Endothelial cell (in vitro differentiated cells): ENCODE data around the gene SLC4A8. TPM values are rescaled to one million over a fixed set of nuclear protein-coding genes. Genes with fewer than 3 reads are reported as not detected.

ENCODE experiments used
- DNase-seq: peaks from one replicate; pipeline ENCODE4 v3.0.0; 2021; ENCODE audit warnings: low spot score
- H3K27ac Mint-ChIP-seq: one replicate; pipeline ENCODE4 v1.8.0; 2021; ENCODE audit warnings: mixed read lengths, inconsistent platforms; ENCODE audit not compliant: unreplicated experiment
- H3K27me3 Mint-ChIP-seq: one replicate; pipeline ENCODE4 v1.8.0; 2021; ENCODE audit warnings: mild to moderate bottlenecking, moderate library complexity, mixed read lengths, inconsistent platforms; ENCODE audit not compliant: unreplicated experiment
- H3K36me3 Mint-ChIP-seq: one replicate; pipeline ENCODE4 v1.8.0; 2021; ENCODE audit warnings: mild to moderate bottlenecking, low read depth, mixed read lengths, inconsistent platforms; ENCODE audit not compliant: unreplicated experiment
- H3K4me1 Mint-ChIP-seq: one replicate; pipeline ENCODE4 v1.8.0; 2021; ENCODE audit warnings: mild to moderate bottlenecking, mixed read lengths, inconsistent platforms; ENCODE audit not compliant: unreplicated experiment
- H3K4me3 Mint-ChIP-seq: one replicate; pipeline ENCODE4 v1.8.0; 2021; ENCODE audit warnings: mild to moderate bottlenecking, mixed read lengths, inconsistent platforms; ENCODE audit not compliant: unreplicated experiment
- H3K9me3 Mint-ChIP-seq: one replicate; pipeline ENCODE4 v1.8.0; 2021; ENCODE audit warnings: mixed read lengths, inconsistent platforms; ENCODE audit not compliant: unreplicated experiment
- total RNA-seq: library from RNA; stranded (reverse); fragmentation: NEBNext Ultra II Directional; extraction: Animal tissue kit (Norgen Biotek cat#: 25700); gene quantifications from one replicate; pipeline ENCODE4 v1.2.1, GENCODE V29; 2021; ENCODE audit not compliant: unreplicated experiment
- TF ChIP-seq, protein P1 (sequence below): fragments of 200-600 bp; sonication (generic); IDR thresholded peaks from one replicate; pipeline ENCODE4 v1.5.0; 2021; ENCODE audit warnings: antibody characterized with exemption; ENCODE audit not compliant: unreplicated experiment

Gene SLC4A8
- total RNA-seq, 1 donor from 2014 or later = 16.7 TPM

GRCh38 chr12:51522696-51523095, 98.1 kb downstream of the SLC4A8 start:
- H3K27me3 Mint-ChIP-seq = peaks cover 9% of the 10 kb centered on the region
- H3K27ac Mint-ChIP-seq = no peak overlapping the region
- TF ChIP-seq, protein P1, sequence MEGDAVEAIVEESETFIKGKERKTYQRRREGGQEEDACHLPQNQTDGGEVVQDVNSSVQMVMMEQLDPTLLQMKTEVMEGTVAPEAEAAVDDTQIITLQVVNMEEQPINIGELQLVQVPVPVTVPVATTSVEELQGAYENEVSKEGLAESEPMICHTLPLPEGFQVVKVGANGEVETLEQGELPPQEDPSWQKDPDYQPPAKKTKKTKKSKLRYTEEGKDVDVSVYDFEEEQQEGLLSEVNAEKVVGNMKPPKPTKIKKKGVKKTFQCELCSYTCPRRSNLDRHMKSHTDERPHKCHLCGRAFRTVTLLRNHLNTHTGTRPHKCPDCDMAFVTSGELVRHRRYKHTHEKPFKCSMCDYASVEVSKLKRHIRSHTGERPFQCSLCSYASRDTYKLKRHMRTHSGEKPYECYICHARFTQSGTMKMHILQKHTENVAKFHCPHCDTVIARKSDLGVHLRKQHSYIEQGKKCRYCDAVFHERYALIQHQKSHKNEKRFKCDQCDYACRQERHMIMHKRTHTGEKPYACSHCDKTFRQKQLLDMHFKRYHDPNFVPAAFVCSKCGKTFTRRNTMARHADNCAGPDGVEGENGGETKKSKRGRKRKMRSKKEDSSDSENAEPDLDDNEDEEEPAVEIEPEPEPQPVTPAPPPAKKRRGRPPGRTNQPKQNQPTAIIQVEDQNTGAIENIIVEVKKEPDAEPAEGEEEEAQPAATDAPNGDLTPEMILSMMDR = no peak
- H3K9me3 Mint-ChIP-seq = no peaks in the 10 kb centered on the region
- H3K4me1 Mint-ChIP-seq = peaks cover 12% of the 10 kb centered on the region
- no peaks in the 10 kb centered on the region for H3K36me3 Mint-ChIP-seq
- no peak for DNase-seq
- no peak overlapping the region for H3K4me3 Mint-ChIP-seq

- TF ChIP-seq, protein P1 = no peak
- no peaks in the 10 kb centered on the region for H3K36me3 Mint-ChIP-seq
- DNase-seq = no peak
- H3K4me1 Mint-ChIP-seq = peaks cover 12% of the 10 kb centered on the region
- peaks cover 9% of the 10 kb centered on the region for H3K27me3 Mint-ChIP-seq
- no peaks in the 10 kb centered on the region for H3K9me3 Mint-ChIP-seq
- H3K27ac Mint-ChIP-seq = no peak overlapping the region
- no peak overlapping the region for H3K4me3 Mint-ChIP-seq
Measured at GRCh38 chr12:51524386-51524901, 99.8 kb downstream of the SLC4A8 start.

DNA sequence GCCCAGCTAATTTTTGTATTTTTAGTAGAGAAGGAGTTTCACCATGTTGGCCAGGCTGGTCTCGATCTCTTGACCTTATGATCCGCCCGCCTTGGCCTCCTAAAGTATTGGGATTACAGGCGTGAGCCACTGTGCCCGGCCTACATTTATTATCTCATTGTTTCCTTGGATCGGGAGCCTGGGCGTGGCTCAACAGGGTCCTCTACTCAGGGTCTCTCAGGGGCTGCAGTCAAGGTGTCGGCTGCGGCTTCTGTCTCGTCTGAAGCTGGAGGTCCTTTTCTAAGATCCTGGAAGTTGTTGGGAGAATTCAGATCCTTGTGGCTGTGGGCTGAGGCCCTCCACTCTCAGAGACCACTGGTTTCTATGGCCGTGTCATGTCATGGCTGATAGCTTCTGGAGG, 100.9 kb downstream of the SLC4A8 start:
- TF ChIP-seq, protein P1 = no peak
- H3K27me3 Mint-ChIP-seq = peaks cover 6% of the 10 kb centered on the region
- peaks cover 12% of the 10 kb centered on the region for H3K4me1 Mint-ChIP-seq
- no peak for DNase-seq
- no peaks in the 10 kb centered on the region for H3K36me3 Mint-ChIP-seq
- H3K4me3 Mint-ChIP-seq = no peak overlapping the region
- H3K9me3 Mint-ChIP-seq = no peaks in the 10 kb centered on the region
- no peak overlapping the region for H3K27ac Mint-ChIP-seq

- Mint-ChIP-seq H3K4me3 (no peak overlapping the region), H3K4me1 (peaks cover 17% of the 10 kb centered on the region), H3K27ac (no peak overlapping the region), H3K9me3 (no peaks in the 10 kb centered on the region), H3K27me3 (peaks cover 2% of the 10 kb centered on the region), H3K36me3 (no peaks in the 10 kb centered on the region)
- no peak for DNase-seq
- TF ChIP-seq, protein P1 = no peak
Measured at GRCh38 chr12:51527966-51528365, 103.3 kb downstream of the SLC4A8 start.

GRCh38 chr12:51528852-51529650, 104.4 kb downstream of the SLC4A8 start:
- TF ChIP-seq, protein P1 = no peak
- no peaks in the 10 kb centered on the region for H3K9me3 Mint-ChIP-seq
- no peak for DNase-seq
- no peak overlapping the region for H3K4me3 Mint-ChIP-seq
- no peaks in the 10 kb centered on the region for H3K36me3 Mint-ChIP-seq
- no peaks in the 10 kb centered on the region for H3K27me3 Mint-ChIP-seq
- H3K4me1 Mint-ChIP-seq = peaks cover 17% of the 10 kb centered on the region
- H3K27ac Mint-ChIP-seq = no peak overlapping the region
